CD8-positive, alpha-beta memory T cell (primary cell): ENCODE data around the gene TP53I11. TPM values are rescaled to one million over a fixed set of nuclear protein-coding genes. Genes with fewer than 3 reads are reported as not detected.

Experiments
- CTCF ChIA-PET: fragments of 350-600 bp; sonication (Branson Sonifier 250); formaldehyde crosslinking; loops from one replicate; lab custom pipeline; 2021; ENCODE audit warnings: antibody characterized with exemption; lab: Charles Lee
- POLR2A ChIA-PET: fragments of 350-600 bp; sonication (Branson Sonifier 250); formaldehyde crosslinking; loops from one replicate; lab custom pipeline; 2021; ENCODE audit warnings: antibody characterized with exemption; lab: Charles Lee
- DNase-seq, 5 donors: peaks; one replicate each; pipeline versions ENCODE4 v3.0.0 to v3.0.0-alpha.2; 2020 to 2022; ENCODE audit warnings: mixed read lengths in 1 of 5
- H3K27ac ChIP-seq: one replicate; pipeline ENCODE4 v1.7.0; 2013; ENCODE audit warnings: low read depth, mild to moderate bottlenecking, low read length, moderate library complexity
- H3K27me3 ChIP-seq: 2 replicates; pipeline ENCODE4 v1.7.0; 2013; ENCODE audit warnings: low read length, mild to moderate bottlenecking; ENCODE audit not compliant: insufficient read depth, poor library complexity, severe bottlenecking
- H3K36me3 ChIP-seq: 2 replicates; pipeline ENCODE4 v1.7.0; 2013; ENCODE audit warnings: mild to moderate bottlenecking, low read length, moderate library complexity; ENCODE audit not compliant: insufficient read depth
- H3K4me1 ChIP-seq: 2 replicates; pipeline ENCODE4 v1.7.0; 2013; ENCODE audit warnings: mild to moderate bottlenecking, low read length, moderate library complexity; ENCODE audit not compliant: insufficient read depth
- H3K4me3 ChIP-seq: 2 replicates; pipeline ENCODE4 v1.7.0; 2013; ENCODE audit warnings: mild to moderate bottlenecking, low read length
- H3K9me3 ChIP-seq: 2 replicates; pipeline ENCODE4 v1.7.0; 2013; ENCODE audit warnings: mild to moderate bottlenecking, low read length
- H3K27ac Mint-ChIP-seq, 8 donors: one replicate each; pipeline ENCODE4 v1.8.0; 2020 to 2021; ENCODE audit warnings: mixed read lengths in 8 of 8, mild to moderate bottlenecking in 6 of 8, inconsistent platforms in 3 of 8, moderate library complexity in 3 of 8
- H3K27me3 Mint-ChIP-seq, 2 donors: one replicate each; pipeline ENCODE4 v1.8.0; 2020 to 2021; ENCODE audit warnings: mixed read lengths in 2 of 2, mild to moderate bottlenecking in 1 of 2, moderate library complexity in 1 of 2
- H3K36me3 Mint-ChIP-seq, 3 donors: one replicate each; pipeline ENCODE4 v1.8.0; 2020 to 2021; ENCODE audit warnings: mixed read lengths in 3 of 3, inconsistent platforms in 1 of 3, mild to moderate bottlenecking in 1 of 3
- H3K4me1 Mint-ChIP-seq, 3 donors: one replicate each; pipeline ENCODE4 v1.8.0; 2020 to 2021; ENCODE audit warnings: mixed read lengths in 3 of 3, inconsistent platforms in 1 of 3, mild to moderate bottlenecking in 1 of 3
- H3K4me3 Mint-ChIP-seq, 7 donors: one replicate each; pipeline ENCODE4 v1.8.0; 2020 to 2021; ENCODE audit warnings: mixed read lengths in 7 of 7, mild to moderate bottlenecking in 6 of 7, moderate library complexity in 4 of 7, inconsistent platforms in 2 of 7
- H3K9me3 Mint-ChIP-seq, 5 donors: one replicate each; pipeline ENCODE4 v1.8.0; 2020 to 2022; ENCODE audit warnings: mixed read lengths in 5 of 5, mild to moderate bottlenecking in 3 of 5, moderate library complexity in 2 of 5, inconsistent platforms in 1 of 5
- polyA plus RNA-seq: library from polyadenylated mRNA; unstranded; fragments of 300-500 nt; fragmentation: Illumina TruSeq; gene quantifications from one replicate; pipeline ENCODE4 v1.2.3, GENCODE V29; 2021
- total RNA-seq, 2 experiments: library from RNA; stranded (reverse); gene quantifications; one replicate each; pipeline ENCODE4 v1.2.3, GENCODE V29; 2021

TP53I11 gene
- total and polyA plus RNA-seq, 3 experiments from 2014 or later: 16.9 to 32.1 (median 18.1) TPM

DNA sequence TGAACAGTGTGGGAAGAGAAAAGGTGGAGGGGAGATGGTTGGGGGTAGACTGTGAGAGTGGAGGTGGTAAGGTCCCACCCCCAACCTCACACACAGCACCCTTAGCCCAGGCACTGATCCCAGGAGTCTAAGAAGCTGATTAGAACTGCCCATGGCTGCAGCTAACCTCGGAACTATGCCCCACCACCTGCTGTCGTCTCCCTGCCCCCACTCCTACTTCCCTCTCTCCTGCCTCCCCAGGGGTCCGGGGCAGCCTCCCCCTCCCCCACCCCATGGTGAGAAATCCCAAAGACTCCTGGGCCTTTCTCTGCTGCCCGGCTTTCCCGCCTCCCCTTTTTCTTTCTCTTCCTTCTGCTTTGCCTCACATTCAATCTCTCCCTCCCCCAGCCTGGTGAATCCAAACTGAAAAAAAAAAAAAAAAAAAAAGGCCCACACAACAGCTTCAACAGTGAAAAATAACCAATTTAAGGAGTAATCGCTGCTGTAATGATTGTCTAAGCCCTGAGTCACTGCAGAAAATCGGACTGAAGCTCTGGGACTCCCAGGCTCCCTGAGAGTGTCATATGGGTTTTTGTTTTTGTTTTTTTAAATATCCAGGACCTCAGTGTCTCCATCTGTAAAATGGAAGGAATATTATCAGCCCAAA, 9.6 kb upstream of the TP53I11 start:
- no peak overlapping the region for H3K4me3 Mint-ChIP-seq
- H3K4me3 ChIP-seq: no peak overlapping the region
- H3K9me3 Mint-ChIP-seq: no peaks in the 10 kb centered on the region
- ChIA-PET CTCF (interaction anchor here (1.0 to 1.5 kb wide), 3 partner anchors 20 to 150 kb away, joined by 3 read pairs; no protein-coding TSS in a partner anchor), POLR2A (interaction anchor here (0.6 kb wide), 1 partner anchor 177 kb away, joined by 3 read pairs; no protein-coding TSS in a partner anchor)
- no peak overlapping the region for H3K27ac ChIP-seq
- no peak for DNase-seq
- no peaks in the 10 kb centered on the region for H3K36me3 ChIP-seq
- no peaks in the 10 kb centered on the region for H3K9me3 ChIP-seq
- no peaks in the 10 kb centered on the region for H3K4me1 ChIP-seq
- H3K27me3 Mint-ChIP-seq: no peaks in the 10 kb centered on the region
- no peaks in the 10 kb centered on the region for H3K27me3 ChIP-seq
- H3K27ac Mint-ChIP-seq: no peak overlapping the region
- no peaks in the 10 kb centered on the region for H3K36me3 Mint-ChIP-seq
- H3K4me1 Mint-ChIP-seq: peaks cover 0 to 2% (median 0%) of the 10 kb centered on the region in 3 donors

DNA sequence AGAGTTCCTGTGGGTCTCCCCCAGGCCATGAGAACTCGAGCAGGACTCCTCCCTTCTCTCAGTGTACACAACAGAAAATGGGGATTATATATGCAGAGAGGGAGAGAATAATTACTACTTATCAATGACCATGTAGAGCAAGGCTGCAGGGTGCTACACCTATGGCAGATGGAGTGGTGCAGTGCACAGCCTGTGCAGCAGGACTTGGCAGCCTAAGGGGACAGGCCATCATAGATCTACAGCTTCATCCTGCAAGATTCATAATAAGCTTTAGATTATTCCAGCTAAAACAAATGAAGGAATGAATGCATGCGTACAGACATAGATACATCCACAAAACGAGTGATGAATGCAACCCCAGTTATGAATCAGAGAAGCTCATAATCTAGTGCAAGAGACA, 8.4 kb upstream of the TP53I11 start:
- H3K4me3 ChIP-seq: no peak overlapping the region
- H3K36me3 ChIP-seq: no peaks in the 10 kb centered on the region
- ChIA-PET CTCF (interaction anchor here (0.8 to 1.6 kb wide), 5 partner anchors 9 to 144 kb away, joined by 3 to 8 read pairs (median 3); partner anchors contain the start of gene TP53I11), POLR2A (interaction anchor here (0.8 kb wide), 1 partner anchor 217 kb away, joined by 3 read pairs; no protein-coding TSS in a partner anchor)
- DNase-seq: no peak
- H3K4me3 Mint-ChIP-seq: no peak overlapping the region
- H3K4me1 ChIP-seq: no peaks in the 10 kb centered on the region
- H3K9me3 Mint-ChIP-seq: no peaks in the 10 kb centered on the region
- no peaks in the 10 kb centered on the region for H3K27me3 ChIP-seq
- no peaks in the 10 kb centered on the region for H3K9me3 ChIP-seq
- peaks cover 0 to 2% of the 10 kb centered on the region in 2 donors for H3K27me3 Mint-ChIP-seq
- H3K27ac ChIP-seq: no peak overlapping the region
- no peaks in the 10 kb centered on the region for H3K36me3 Mint-ChIP-seq
- H3K4me1 Mint-ChIP-seq: peaks cover 0 to 2% (median 0%) of the 10 kb centered on the region in 3 donors
- peak overlapping the region in 2 of 8 donors; percentile 27 to 48 for H3K27ac Mint-ChIP-seq

DNA sequence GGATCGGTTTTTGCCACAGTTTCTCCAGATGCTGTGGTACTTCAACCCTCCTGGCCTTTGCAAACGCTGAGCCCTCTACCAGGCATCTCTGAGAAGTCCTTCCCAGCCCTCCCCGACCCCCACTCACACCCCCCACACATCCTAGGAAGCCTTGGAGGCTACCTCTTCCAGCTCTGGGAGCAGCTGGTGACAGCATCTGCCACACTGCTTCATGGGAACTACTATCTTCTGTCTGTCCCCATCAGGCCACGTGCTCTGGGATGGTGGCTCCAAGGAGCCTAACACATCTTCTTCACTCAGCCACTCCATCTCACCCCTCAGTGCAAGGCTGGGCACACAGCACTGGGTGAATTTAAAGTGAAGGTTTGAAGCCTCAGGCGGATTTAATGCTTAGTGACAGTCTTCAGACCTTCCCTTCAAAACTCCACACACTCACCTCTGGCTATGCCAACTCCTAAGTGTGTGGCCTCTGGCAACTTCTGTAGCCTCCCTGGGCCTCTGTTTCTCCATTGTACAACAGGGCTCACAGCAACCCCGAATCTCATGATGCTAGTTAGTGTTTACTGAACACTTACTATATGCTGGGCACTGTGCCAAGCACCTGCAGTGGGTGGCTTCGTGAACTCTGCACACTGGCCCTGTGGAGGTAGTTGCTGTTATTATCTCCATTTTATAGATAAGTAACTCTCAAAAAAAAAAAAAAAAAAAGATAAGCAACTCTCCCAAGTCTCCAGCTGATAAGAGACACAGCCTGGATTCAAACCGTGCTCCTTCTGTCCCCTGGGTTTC, 7.3 kb upstream of the TP53I11 start:
- peaks cover 0 to 2% of the 10 kb centered on the region in 2 donors for H3K27me3 Mint-ChIP-seq
- no peaks in the 10 kb centered on the region for H3K36me3 ChIP-seq
- DNase-seq: no peak
- H3K27ac ChIP-seq: no peak overlapping the region
- peaks cover 0 to 2% (median 0%) of the 10 kb centered on the region in 3 donors for H3K4me1 Mint-ChIP-seq
- H3K9me3 ChIP-seq: no peaks in the 10 kb centered on the region
- no peaks in the 10 kb centered on the region for H3K9me3 Mint-ChIP-seq
- POLR2A ChIA-PET: no interaction called here
- H3K4me3 ChIP-seq: no peak overlapping the region
- no peaks in the 10 kb centered on the region for H3K27me3 ChIP-seq
- H3K27ac Mint-ChIP-seq: no peak overlapping the region
- no peak overlapping the region for H3K4me3 Mint-ChIP-seq
- H3K36me3 Mint-ChIP-seq: no peaks in the 10 kb centered on the region
- H3K4me1 ChIP-seq: no peaks in the 10 kb centered on the region
- CTCF ChIA-PET: interaction anchor here (1.6 kb wide), 2 partner anchors 31 to 145 kb away, joined by 5 to 8 read pairs; no protein-coding TSS in a partner anchor

DNA sequence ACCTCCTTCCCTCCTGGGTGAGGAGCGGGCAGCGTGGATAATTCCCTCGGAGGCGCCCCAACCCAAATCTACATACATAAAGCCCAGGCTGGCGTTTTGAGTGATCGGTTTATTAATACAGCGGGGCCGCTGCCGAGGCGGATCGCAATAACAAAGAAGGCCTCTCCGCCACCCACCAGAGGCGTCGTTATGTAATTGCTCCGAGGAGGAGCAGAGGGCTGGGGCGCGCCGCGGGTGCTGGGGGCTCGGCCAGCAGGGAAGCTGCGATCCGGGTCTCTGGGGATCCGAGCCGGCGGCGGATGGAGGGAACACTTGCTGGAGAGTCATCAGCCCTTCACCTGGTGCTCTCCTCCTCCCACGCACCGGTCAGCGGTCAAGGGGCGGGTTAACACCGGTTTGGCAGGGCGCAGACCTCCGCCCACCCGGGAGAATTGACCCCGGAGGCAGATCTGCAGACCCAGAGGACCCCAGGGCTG, 6.4 kb upstream of the TP53I11 start:
- no peak overlapping the region for H3K27ac Mint-ChIP-seq
- CTCF ChIA-PET: no interaction called here
- Histone ChIP-seq H3K27me3 (no peaks in the 10 kb centered on the region), H3K27ac (no peak overlapping the region), H3K4me1 (no peaks in the 10 kb centered on the region), H3K9me3 (no peaks in the 10 kb centered on the region), H3K4me3 (no peak overlapping the region), H3K36me3 (no peaks in the 10 kb centered on the region)
- no peaks in the 10 kb centered on the region for H3K36me3 Mint-ChIP-seq
- POLR2A ChIA-PET: no interaction called here
- no peak overlapping the region for H3K4me3 Mint-ChIP-seq
- peaks cover 0 to 2% (median 0%) of the 10 kb centered on the region in 3 donors for H3K4me1 Mint-ChIP-seq
- no peak for DNase-seq
- no peaks in the 10 kb centered on the region for H3K9me3 Mint-ChIP-seq
- H3K27me3 Mint-ChIP-seq: peaks cover 0 to 2% of the 10 kb centered on the region in 2 donors

DNA sequence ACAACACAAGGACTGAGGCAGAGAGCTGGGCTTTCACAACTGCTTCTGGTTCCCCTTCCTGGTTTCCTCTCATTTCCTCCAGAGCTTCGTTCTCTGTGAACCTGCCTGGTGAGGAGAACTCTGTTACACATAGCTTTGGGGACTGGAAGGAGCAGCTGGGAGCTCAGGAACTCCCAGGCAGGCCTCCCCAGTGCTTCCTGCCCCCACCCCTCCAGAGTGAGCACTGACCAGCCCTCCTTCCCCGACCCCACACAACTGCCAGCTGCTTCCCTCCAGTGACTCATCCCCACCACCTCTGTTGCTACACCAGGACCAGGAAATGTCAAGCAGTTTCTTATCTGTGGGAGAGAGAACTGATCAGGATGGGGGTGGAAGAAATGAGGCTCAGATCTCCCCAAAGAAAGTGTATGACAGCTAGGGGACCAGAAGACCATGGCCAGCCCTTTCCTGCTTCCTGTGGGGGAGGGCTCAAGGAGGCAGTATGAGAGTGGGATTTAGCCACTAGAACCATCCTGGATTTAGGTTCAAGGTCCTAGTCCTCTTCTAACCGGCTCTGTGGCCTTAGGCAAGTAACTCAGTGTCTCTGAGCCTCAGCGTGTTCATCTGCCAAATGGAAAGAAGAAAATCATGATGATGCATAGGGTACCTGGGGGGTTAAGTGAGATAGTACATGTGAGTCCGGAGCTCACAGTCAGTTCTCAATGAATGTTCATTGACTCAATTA, 4.5 kb upstream of the TP53I11 start:
- no peaks in the 10 kb centered on the region for H3K4me1 ChIP-seq
- H3K27ac ChIP-seq: no peak overlapping the region
- no peak overlapping the region for H3K4me3 Mint-ChIP-seq
- no peak for DNase-seq
- peaks cover 4 to 7% (median 5%) of the 10 kb centered on the region in 3 donors for H3K4me1 Mint-ChIP-seq
- H3K9me3 ChIP-seq: no peaks in the 10 kb centered on the region
- CTCF ChIA-PET: interaction anchor here (1.5 kb wide), 1 partner anchor 19 kb away, joined by 7 read pairs; no protein-coding TSS in a partner anchor
- H3K36me3 ChIP-seq: no peaks in the 10 kb centered on the region
- H3K4me3 ChIP-seq: no peak overlapping the region
- no peaks in the 10 kb centered on the region for H3K9me3 Mint-ChIP-seq
- POLR2A ChIA-PET: interaction anchor here (0.6 kb wide), 1 partner anchor 131 kb away, joined by 3 read pairs; no protein-coding TSS in a partner anchor
- H3K27ac Mint-ChIP-seq: peak overlapping the region in 1 of 8 donors; percentile 8
- no peaks in the 10 kb centered on the region for H3K27me3 ChIP-seq
- H3K36me3 Mint-ChIP-seq: no peaks in the 10 kb centered on the region
- H3K27me3 Mint-ChIP-seq: peaks cover 0 to 3% of the 10 kb centered on the region in 2 donors

DNA sequence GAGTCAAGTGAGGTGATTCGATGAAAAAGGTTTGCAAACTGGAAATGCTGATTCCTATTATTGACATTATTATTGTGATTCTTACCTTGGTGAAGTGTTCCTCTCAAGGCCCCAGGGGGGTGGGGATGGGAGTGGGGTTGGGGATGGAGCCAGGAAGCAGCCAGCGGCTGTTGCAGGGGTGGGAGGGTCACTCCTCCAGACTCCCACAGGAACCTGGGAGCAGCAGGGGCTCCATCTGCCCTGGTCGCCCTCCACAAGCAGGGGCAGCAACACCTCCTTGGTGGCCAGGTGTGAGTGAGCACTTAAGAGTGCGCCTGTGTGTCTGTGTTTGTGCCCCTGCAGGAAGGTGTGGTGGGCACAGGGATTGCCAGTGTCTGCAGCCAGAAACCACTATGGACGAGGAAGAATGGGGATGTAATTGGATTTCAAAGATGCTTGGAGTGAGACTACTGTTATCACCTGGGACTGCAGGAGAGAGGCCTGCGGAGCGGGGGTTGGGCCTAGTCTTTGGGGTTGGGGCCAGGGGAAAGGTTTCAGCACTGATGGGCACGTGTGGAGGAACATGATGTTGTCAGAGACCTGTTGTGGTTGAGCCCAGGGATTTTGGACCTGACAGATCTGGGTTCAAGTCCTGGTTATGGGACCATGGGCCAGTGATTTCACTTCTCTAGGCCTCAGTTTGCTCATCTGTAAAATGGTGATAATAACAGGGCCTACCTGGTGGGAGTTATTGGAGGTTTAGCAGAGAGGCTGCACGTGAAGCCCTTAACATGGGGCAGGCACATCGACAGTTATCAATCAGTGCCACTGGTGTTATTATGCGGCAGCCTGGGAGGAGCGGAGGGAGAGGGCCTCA, 3.6 kb upstream of the TP53I11 start:
- H3K27ac Mint-ChIP-seq: peak overlapping the region in 2 of 8 donors; percentile 63
- H3K27ac ChIP-seq: no peak overlapping the region
- no peak overlapping the region for H3K4me3 ChIP-seq
- peaks cover 4 to 7% (median 6%) of the 10 kb centered on the region in 3 donors for H3K4me1 Mint-ChIP-seq
- DNase-seq: no peak
- ChIA-PET POLR2A (no interaction called here), CTCF (interaction anchor here (1.5 kb wide), 1 partner anchor 18 kb away, joined by 7 read pairs; no protein-coding TSS in a partner anchor)
- H3K9me3 ChIP-seq: no peaks in the 10 kb centered on the region
- peak overlapping the region in 1 of 7 donors; percentile 35 for H3K4me3 Mint-ChIP-seq
- H3K36me3 ChIP-seq: no peaks in the 10 kb centered on the region
- peaks cover 0 to 3% of the 10 kb centered on the region in 2 donors for H3K27me3 Mint-ChIP-seq
- no peaks in the 10 kb centered on the region for H3K4me1 ChIP-seq
- H3K27me3 ChIP-seq: no peaks in the 10 kb centered on the region
- H3K36me3 Mint-ChIP-seq: no peaks in the 10 kb centered on the region
- no peaks in the 10 kb centered on the region for H3K9me3 Mint-ChIP-seq
